ENCODE results near the gene ZFPM1.
A peak's percentile ranks its signal among the peaks of the same experiment; 100 is the strongest.

Gene ZFPM1

GRCh38 chr16:88540346-88540977 lies 87.4 kb downstream of the ZFPM1 start:
- no peak for DNase-seq (ENCODE audit: low read depth)

GRCh38 chr16:88541831-88542616 lies 88.9 kb downstream of the ZFPM1 start:
- no peak for DNase-seq (ENCODE audit: low read depth)

- DNase-seq (ENCODE audit: low read depth), result no peak
Measured at GRCh38 chr16:88543230-88543813, 90.2 kb downstream of the ZFPM1 start.

GRCh38 chr16:88545781-88546180 lies 92.7 kb downstream of the ZFPM1 start:
- no peak for DNase-seq (ENCODE audit: low read depth)

- DNase-seq (ENCODE audit: low read depth), result no peak
Measured at GRCh38 chr16:88548131-88548874, 95.2 kb downstream of the ZFPM1 start.

- DNase-seq (ENCODE audit: low read depth), result no peak
Measured at GRCh38 chr16:88548985-88549384, 95.9 kb downstream of the ZFPM1 start.

- DNase-seq (ENCODE audit: low read depth), result no peak
Measured at GRCh38 chr16:88549671-88550245, 96.7 kb downstream of the ZFPM1 start.

GRCh38 chr16:88550246-88550661 lies 97.2 kb downstream of the ZFPM1 start:
- DNase-seq (ENCODE audit: low read depth), result no peak

- DNase-seq (ENCODE audit: low read depth), result no peak
Measured at GRCh38 chr16:88552166-88552565, 99.1 kb downstream of the ZFPM1 start.

GRCh38 chr16:88552815-88553214 lies 99.7 kb downstream of the ZFPM1 start:
- no peak for DNase-seq (ENCODE audit: low read depth)

- DNase-seq (ENCODE audit: low read depth), result no peak
Measured at GRCh38 chr16:88553739-88554138, 100.7 kb downstream of the ZFPM1 start.

- no peak for DNase-seq (ENCODE audit: low read depth)
Measured at GRCh38 chr16:88554711-88555264, 101.7 kb downstream of the ZFPM1 start.

GRCh38 chr16:88556294-88556988 lies 103.4 kb downstream of the ZFPM1 start:
- DNase-seq (ENCODE audit: low read depth), result no peak

GRCh38 chr16:88558457-88559442 lies 105.7 kb downstream of the ZFPM1 start:
- DNase-seq (ENCODE audit: low read depth), result no peak

GRCh38 chr16:88560714-88561484 lies 107.8 kb downstream of the ZFPM1 start:
- DNase-seq (ENCODE audit: low read depth), result no peak

GRCh38 chr16:88561485-88562359 lies 108.6 kb downstream of the ZFPM1 start:
- DNase-seq (ENCODE audit: low read depth), result no peak

- DNase-seq (ENCODE audit: low read depth), result peak; percentile 43
Measured at GRCh38 chr16:88566158-88566557, 113.1 kb downstream of the ZFPM1 start.

Measured in stimulated activated CD8-positive, alpha-beta memory T cell treated with anti-CD3 and anti-CD28 coated beads, Interleukin-7, amount 100 ng/mL, for 24 hours (primary cell).